HUES64 (cell line): Measurements from ENCODE around the gene TERB2.
"Not testable (repeated sequence)": the region's sequence is repeated elsewhere in the genome, so short reads cannot be mapped to it uniquely, and the experiment has no call there.

Source experiments
- H3K27ac ChIP-seq: 2 replicates; pipeline ENCODE4 v1.7.0; 2013; ENCODE audit warnings: low read depth, low read length, inconsistent platforms
- H3K27me3 ChIP-seq: 2 replicates; pipeline ENCODE4 v1.6.1; 2013; ENCODE audit warnings: mild to moderate bottlenecking, low read length; ENCODE audit not compliant: insufficient read depth
- H3K36me3 ChIP-seq: 2 replicates; pipeline ENCODE4 v1.6.1; 2013; ENCODE audit warnings: mild to moderate bottlenecking, low read length; ENCODE audit not compliant: insufficient read depth
- H3K4me1 ChIP-seq: 2 replicates; pipeline ENCODE4 v1.6.1; 2013; ENCODE audit warnings: mild to moderate bottlenecking, low read length, moderate library complexity; ENCODE audit not compliant: insufficient read depth
- H3K4me3 ChIP-seq: 2 replicates; pipeline ENCODE4 v1.5.1; 2013; ENCODE audit warnings: mild to moderate bottlenecking, low read length, moderate library complexity
- H3K9ac ChIP-seq: 2 replicates; pipeline ENCODE4 v1.6.1; 2013; ENCODE audit warnings: mild to moderate bottlenecking, low read depth, low read length
- H3K9me3 ChIP-seq: 2 replicates; pipeline ENCODE4 v1.6.1; 2013; ENCODE audit warnings: low read depth, low read length; ENCODE audit not compliant: insufficient read depth
- WGBS: fragments of 150-250, 120-280 bp; methylation state at CpG from one replicate; pipeline ENCODE4 v1.1.7; 2013; ENCODE audit warnings: missing lambda C conversion rate; 5-methylcytosine and 5-hydroxymethylcytosine counted together

The TERB2 gene

DNA sequence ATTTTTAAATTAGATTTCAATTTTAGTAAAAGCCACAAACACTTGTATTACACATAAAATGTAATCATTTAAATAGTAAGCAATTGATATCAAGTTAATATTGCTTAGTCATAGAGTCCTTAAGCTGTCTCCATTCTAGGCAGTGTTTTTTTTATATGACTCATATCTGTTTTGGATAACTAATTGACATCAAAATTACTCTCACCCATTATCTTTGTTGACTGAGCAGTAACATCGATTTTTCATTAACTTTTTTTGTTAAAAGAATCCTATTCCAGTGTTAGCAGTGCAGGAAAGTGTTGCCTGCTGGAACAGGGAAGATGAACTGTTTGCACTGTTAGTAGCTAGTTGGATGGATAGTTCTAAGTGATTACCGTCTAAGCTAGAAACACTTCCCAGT, 21.3 kb downstream of the TERB2 start:
- not testable (repeated sequence) for H3K9ac ChIP-seq, H3K36me3 ChIP-seq, H3K4me1 ChIP-seq, H3K4me3 ChIP-seq, H3K9me3 ChIP-seq, H3K27ac ChIP-seq, H3K27me3 ChIP-seq
- WGBS = 88% methylated on average over 1 of the region's 2 CpGs

DNA sequence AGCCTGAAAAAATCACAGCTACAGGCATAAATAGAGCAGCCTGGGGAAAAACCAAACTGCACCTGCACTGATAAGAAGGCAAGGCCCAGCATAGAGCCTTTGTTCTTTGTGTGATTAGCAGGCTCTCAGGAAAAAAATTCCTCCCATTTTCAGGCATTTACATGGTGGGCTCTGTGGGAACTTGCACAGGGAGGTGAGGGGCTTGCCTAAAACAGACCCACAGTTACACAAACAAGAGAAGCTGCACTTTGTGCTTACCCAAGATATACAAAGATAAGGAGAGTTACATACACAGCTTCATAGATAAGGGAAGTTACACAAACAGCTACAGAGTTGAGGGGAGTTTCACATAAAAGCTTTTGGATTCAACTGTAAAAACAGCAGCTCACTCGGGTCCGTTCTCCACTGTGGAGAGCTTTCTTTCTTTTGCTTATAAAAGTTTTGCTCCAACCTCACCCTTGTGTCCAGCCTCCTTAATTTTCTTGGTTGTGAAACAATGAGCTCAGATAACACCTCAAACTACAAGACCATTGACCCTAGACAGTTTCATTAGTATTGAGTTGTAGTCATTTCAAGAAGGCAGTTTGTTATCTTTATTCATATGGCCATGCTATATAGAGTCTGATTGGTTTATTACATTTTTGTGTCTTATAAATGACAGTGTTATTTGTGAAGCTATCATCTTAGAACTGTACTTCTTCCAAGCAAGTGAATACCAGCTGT, 23.3 kb downstream of the TERB2 start:
- H3K27ac ChIP-seq, H3K27me3 ChIP-seq, H3K4me1 ChIP-seq, H3K36me3 ChIP-seq, H3K9me3 ChIP-seq, H3K4me3 ChIP-seq, H3K9ac ChIP-seq: not testable (repeated sequence)
- WGBS = 100% methylated on average over 2 of the region's 2 CpGs

DNA sequence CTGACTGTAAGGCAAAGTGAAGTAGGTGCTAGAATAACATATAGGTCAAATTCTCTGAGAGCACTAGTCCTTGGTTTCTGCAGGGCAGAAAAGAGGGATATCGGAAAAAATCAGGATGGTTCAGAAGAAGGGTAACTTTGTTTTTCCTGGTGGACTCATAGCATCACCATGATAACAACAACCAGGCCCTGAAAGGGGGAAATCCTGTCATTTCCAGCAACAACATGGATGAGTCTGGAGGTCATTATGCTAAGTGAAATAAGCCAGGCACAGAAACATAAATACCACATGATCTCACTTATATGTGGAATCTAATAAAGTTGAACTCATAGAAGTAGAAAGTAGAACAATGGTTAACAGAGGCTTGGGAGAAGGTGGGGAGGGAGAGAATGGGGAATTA, 27.7 kb downstream of the TERB2 start:
- not testable (repeated sequence) for H3K9me3 ChIP-seq, H3K4me1 ChIP-seq, H3K36me3 ChIP-seq, H3K4me3 ChIP-seq, H3K27ac ChIP-seq, H3K27me3 ChIP-seq, H3K9ac ChIP-seq
- 95% methylated on average over 1 of the region's 1 CpG for WGBS

DNA sequence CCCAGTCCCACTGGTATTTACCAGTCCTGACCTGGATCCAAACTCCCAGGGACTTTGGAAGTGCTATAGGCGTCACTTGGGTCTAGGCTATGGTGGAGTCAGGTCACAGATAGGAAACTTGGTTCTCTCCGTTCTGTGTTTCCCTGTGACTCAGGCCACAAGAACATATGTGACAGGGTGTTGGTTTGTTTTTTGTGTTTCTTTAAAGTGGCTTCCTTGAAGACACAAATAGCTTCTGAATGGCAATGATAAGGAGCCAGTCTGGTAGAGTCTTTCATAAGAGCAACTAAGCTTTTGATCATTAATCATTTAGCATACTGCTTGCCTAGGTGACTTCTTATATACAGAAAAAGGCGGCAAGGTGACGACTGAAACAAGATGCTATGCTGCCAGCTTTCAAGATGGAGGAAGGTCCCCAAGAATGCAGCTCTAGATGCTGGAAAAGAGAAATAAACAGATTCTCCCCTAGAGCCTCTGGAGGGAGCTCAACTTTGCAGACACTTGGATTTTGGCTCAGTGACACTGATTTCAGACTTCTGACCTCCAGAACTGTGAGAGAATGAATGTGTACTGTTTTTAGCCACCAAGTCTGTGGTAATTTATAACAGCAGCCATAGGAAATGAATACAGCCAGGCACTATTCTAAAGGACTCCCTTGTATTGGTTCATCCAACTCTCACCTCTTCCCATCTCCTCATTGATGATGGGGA, 30.0 kb downstream of the TERB2 start:
- H3K9ac ChIP-seq, H3K27me3 ChIP-seq, H3K4me1 ChIP-seq, H3K9me3 ChIP-seq, H3K36me3 ChIP-seq, H3K27ac ChIP-seq, H3K4me3 ChIP-seq: not testable (repeated sequence)
- 92% methylated on average over 4 of the region's 4 CpGs for WGBS

DNA sequence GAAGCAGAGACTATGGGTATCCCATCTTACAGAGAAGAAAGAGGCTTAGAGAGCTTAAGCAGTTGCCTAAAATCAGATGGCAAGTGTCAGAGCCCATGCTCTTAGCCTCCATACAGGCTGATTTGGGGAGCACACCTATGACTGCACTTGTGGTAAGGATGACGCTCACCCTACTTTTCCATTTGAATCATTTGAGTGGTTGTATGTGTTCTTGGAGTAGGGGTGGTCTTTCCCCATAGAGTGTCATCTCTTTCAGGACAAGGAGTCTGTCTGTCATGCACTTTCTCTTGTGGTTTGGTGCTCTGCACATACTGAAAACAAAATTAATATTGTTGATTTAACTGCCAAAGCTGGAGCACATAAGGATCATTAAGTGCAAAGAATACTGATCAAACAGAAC, 31.2 kb downstream of the TERB2 start:
- not testable (repeated sequence) for H3K9ac ChIP-seq, H3K4me1 ChIP-seq, H3K27ac ChIP-seq, H3K9me3 ChIP-seq, H3K36me3 ChIP-seq, H3K27me3 ChIP-seq, H3K4me3 ChIP-seq
- 88% methylated on average over 1 of the region's 1 CpG for WGBS

DNA sequence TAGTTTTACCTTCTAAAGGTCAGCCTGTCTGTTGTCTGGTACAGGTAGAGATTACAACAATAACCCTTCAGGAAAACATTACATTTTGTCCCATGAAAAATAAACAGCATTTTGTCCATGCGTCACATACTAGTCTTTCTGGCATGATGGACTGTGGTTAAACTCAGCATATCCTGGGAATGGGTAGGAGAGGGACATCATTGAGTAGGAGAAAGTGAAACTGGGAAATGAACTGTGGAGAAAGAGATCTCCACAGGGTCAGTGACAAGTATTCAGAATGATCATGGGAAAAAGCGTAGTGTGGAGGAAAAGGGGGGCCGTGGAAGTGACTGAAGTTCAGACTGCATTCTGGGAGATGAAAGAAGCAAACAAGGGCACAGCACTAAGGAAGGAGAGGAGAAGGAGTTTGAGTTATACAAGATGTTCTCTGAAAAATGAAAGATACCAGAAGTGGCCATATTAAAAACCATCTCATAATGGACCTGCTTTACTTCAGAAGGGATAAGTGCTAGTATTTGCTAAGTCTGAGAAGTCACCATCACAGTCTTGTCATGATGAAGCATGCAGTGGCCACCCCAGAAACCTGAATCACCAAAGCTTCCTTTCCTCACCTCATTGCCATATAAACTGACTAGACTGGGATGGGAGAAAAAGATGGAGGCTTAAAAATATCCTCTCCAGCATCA, 31.8 kb downstream of the TERB2 start:
- WGBS = 100% methylated on average over 1 of the region's 3 CpGs
- not testable (repeated sequence) for H3K9me3 ChIP-seq, H3K4me1 ChIP-seq, H3K27me3 ChIP-seq, H3K27ac ChIP-seq, H3K36me3 ChIP-seq, H3K4me3 ChIP-seq, H3K9ac ChIP-seq

- H3K9me3 ChIP-seq, H3K4me1 ChIP-seq, H3K9ac ChIP-seq, H3K4me3 ChIP-seq, H3K36me3 ChIP-seq, H3K27me3 ChIP-seq, H3K27ac ChIP-seq: not testable (repeated sequence)
- 89% methylated on average over 1 of the region's 5 CpGs for WGBS
Measured at GRCh38 chr15:44988870-44989219, 32.4 kb downstream of the TERB2 start.

- not testable (repeated sequence) for H3K27me3 ChIP-seq, H3K36me3 ChIP-seq, H3K9me3 ChIP-seq, H3K4me3 ChIP-seq, H3K9ac ChIP-seq, H3K27ac ChIP-seq, H3K4me1 ChIP-seq
- WGBS = 80% methylated on average over 2 of the region's 3 CpGs
Measured at GRCh38 chr15:44997632-44998031, 41.1 kb downstream of the TERB2 start.

DNA sequence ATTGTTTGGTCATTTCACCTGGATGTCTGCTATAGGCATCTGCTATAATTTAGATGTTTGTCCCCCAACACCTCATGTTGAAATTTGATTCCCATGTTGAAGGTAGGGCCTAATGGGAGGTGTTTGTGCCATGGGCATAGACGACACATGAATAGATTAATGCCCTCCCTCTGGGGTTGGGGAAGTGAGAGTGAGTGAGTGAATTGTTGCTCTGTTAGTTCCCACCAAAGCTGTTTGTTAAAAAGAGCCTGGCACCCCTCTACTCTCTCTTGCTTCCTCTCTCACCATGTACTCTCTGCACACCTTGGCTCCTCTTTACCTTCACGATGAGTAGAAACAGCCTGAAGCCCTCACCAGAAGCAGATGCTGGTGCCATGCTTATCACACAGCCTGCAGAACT, 42.6 kb downstream of the TERB2 start:
- Histone ChIP-seq H3K4me3 (no peak overlapping the region), H3K27ac (no peak overlapping the region), H3K9me3 (no peaks in the 10 kb centered on the region), H3K36me3 (no peaks in the 10 kb centered on the region), H3K27me3 (no peaks in the 10 kb centered on the region), H3K4me1 (no peaks in the 10 kb centered on the region), H3K9ac (no peak overlapping the region)
- WGBS = 92% methylated on average over 2 of the region's 2 CpGs

GRCh38 chr15:45001180-45001579, 44.7 kb downstream of the TERB2 start:
- not testable (repeated sequence) for H3K9me3 ChIP-seq, H3K27me3 ChIP-seq, H3K4me1 ChIP-seq, H3K9ac ChIP-seq, H3K36me3 ChIP-seq, H3K4me3 ChIP-seq, H3K27ac ChIP-seq
- 86% methylated on average over 1 of the region's 1 CpG for WGBS

DNA sequence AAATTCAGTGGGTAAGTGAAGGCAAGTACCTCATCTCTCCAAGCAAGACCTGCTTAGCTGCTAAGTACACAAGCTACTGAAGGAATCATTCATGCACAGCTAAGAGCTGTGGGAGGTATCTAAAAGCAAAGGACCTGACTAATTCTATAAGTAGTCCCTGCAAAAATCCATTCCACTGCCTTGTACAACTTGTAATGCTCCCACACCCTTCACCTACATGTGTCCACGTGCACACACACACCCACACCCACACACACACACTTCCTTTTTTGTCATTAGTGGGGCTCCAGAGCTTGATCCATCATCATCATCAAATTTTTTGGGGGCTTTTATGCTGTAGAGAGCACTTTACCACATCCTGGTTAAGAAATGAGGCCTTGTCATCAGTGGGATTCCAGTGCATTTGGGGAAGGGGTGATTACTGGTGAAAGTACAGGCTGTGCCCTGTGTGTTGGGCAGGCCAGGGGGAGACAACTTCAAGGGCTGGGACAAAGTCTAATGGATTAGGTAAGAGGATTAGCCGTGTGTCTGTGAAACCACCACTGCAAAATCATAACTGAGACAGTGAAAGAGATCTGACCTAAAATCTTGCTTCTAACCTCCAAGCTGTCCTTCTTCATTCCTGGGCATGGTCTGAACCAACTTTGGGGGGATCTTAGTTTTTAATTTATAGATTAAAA, 47.4 kb downstream of the TERB2 start:
- H3K9me3 ChIP-seq = peaks cover 13% of the 10 kb centered on the region; the same call in 1 of the 2 replicates
- not testable (repeated sequence) for H3K27ac ChIP-seq, H3K4me3 ChIP-seq, H3K27me3 ChIP-seq, H3K9ac ChIP-seq, H3K36me3 ChIP-seq, H3K4me1 ChIP-seq
- 94% methylated on average over 2 of the region's 2 CpGs for WGBS
